OCI-LY1 (cell line): ENCODE results near the gene KEL.

Experiments
- H2AFZ ChIP-seq: fragments of 200-600 bp; sonication (generic), shearing (Covaris generic); 2 replicates; pipeline ENCODE4 v1.6.0; 2014; ENCODE audit warnings: antibody characterized with exemption, mild to moderate bottlenecking, low read length
- H3F3A ChIP-seq: fragments of 200-600 bp; sonication (generic), shearing (Covaris generic); 2 replicates; pipeline ENCODE4 v1.6.0; 2014; ENCODE audit warnings: mild to moderate bottlenecking, antibody characterized with exemption, low read length, moderate library complexity; ENCODE audit not compliant: insufficient read depth
- H3K27ac ChIP-seq: fragments of 200-600 bp; sonication (generic); 2 replicates; pipeline ENCODE4 v1.5.1; 2014; ENCODE audit warnings: low read length, mixed run types, mild to moderate bottlenecking, low read depth; ENCODE audit not compliant: poor library complexity, severe bottlenecking
- H3K27me3 ChIP-seq: fragments of 200-600 bp; sonication (generic); 2 replicates; pipeline ENCODE4 v1.6.0; 2014; ENCODE audit warnings: antibody characterized with exemption, mild to moderate bottlenecking, low read length, moderate library complexity; ENCODE audit not compliant: insufficient read depth
- H3K36me3 ChIP-seq: fragments of 200-600 bp; sonication (generic); 2 replicates; pipeline ENCODE4 v1.6.1; 2014; ENCODE audit warnings: mild to moderate bottlenecking, antibody characterized with exemption, low read length, moderate library complexity, mixed read lengths; ENCODE audit not compliant: insufficient read depth
- H3K4me1 ChIP-seq: fragments of 200-600 bp; sonication (generic); 2 replicates; pipeline ENCODE4 v1.5.1; 2014; ENCODE audit warnings: mild to moderate bottlenecking, low read length, moderate library complexity; ENCODE audit not compliant: insufficient read depth, severe bottlenecking
- H3K4me2 ChIP-seq: fragments of 200-600 bp; sonication (generic), shearing (Covaris generic); 2 replicates; pipeline ENCODE4 v1.6.1; 2014; ENCODE audit warnings: low read length
- H3K4me3 ChIP-seq: fragments of 200-600 bp; sonication (generic); 2 replicates; pipeline ENCODE4 v1.5.1; 2014; ENCODE audit warnings: low read length, low read depth, mild to moderate bottlenecking, mixed read lengths; ENCODE audit not compliant: poor library complexity, severe bottlenecking
- H3K79me2 ChIP-seq: fragments of 200-600 bp; shearing (Covaris generic); 2 replicates; pipeline ENCODE4 v1.6.1; 2016; ENCODE audit warnings: mixed run types, low read length, mixed read lengths; ENCODE audit not compliant: insufficient read depth
- H3K9ac ChIP-seq: fragments of 200-600 bp; sonication (generic), shearing (Covaris generic); 2 replicates; pipeline ENCODE4 v1.6.1; 2014; ENCODE audit warnings: mild to moderate bottlenecking, low read length, mixed read lengths
- H3K9me2 ChIP-seq: fragments of 200-600 bp; sonication (generic), shearing (Covaris generic); 2 replicates; pipeline ENCODE4 v1.6.1; 2014; ENCODE audit warnings: low read depth, mild to moderate bottlenecking, low read length, mixed read lengths
- H3K9me3 ChIP-seq: fragments of 200-600 bp; shearing (Covaris generic); 2 replicates; pipeline ENCODE4 v1.6.1; 2014; ENCODE audit warnings: low read length, mixed read lengths
- H4K20me1 ChIP-seq: fragments of 200-600 bp; sonication (generic), shearing (Covaris generic); 2 replicates; pipeline ENCODE4 v1.6.0; 2016; ENCODE audit warnings: mild to moderate bottlenecking, low read length; ENCODE audit not compliant: insufficient read depth
- EZH2 ChIP-seq: fragments of 200-600 bp; sonication (generic), shearing (Covaris generic); IDR thresholded peaks from 2 replicates; pipeline ENCODE4 v1.8.0; 2017; ENCODE audit warnings: borderline replicate concordance, mixed run types, mild to moderate bottlenecking, antibody characterized with exemption, low read length, moderate library complexity, mixed read lengths
- TF ChIP-seq, protein P1 (sequence below): fragments of 200-600 bp; sonication (generic), shearing (Covaris generic); IDR thresholded peaks from 2 replicates; pipeline ENCODE4 v1.5.1; 2017; ENCODE audit warnings: mild to moderate bottlenecking, antibody characterized with exemption, low read length, moderate library complexity, mixed read lengths

Gene KEL

DNA sequence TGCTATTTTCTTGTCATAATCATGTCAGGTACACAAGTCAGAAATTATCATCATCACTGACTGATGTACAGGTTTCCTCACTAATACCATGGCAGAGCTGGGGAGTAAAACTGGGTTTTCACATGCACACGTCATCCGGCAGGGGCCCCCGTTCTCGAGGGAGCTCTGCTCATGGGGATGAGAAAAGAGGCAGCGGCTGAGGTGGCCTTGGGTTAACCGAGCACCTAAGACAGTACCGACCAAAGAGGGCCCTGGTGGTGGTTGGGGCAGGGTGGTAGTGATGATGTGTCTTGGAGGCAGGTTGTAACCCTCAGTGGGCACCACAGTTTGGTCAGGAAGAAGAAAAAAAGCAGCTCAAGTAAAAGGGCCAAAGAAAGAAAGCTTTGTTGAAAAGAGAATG is 64.5 kb downstream of the KEL start:
- Histone ChIP-seq H3K9ac (no peak overlapping the region), H4K20me1 (no peaks in the 10 kb centered on the region), H3K9me2 (no peaks in the 10 kb centered on the region), H3K9me3 (no peaks in the 10 kb centered on the region), H3K27me3 (no peaks in the 10 kb centered on the region; the same call in 1 of the 2 replicates), H3K36me3 (no peaks in the 10 kb centered on the region), H3K4me2 (no peak overlapping the region), H3K4me3 (no peak overlapping the region), H3F3A (no peaks in the 10 kb centered on the region), H3K4me1 (no peaks in the 10 kb centered on the region), H2AFZ (no peak overlapping the region), H3K27ac (no peak overlapping the region), H3K79me2 (no peaks in the 10 kb centered on the region)
- TF ChIP-seq, protein P1, sequence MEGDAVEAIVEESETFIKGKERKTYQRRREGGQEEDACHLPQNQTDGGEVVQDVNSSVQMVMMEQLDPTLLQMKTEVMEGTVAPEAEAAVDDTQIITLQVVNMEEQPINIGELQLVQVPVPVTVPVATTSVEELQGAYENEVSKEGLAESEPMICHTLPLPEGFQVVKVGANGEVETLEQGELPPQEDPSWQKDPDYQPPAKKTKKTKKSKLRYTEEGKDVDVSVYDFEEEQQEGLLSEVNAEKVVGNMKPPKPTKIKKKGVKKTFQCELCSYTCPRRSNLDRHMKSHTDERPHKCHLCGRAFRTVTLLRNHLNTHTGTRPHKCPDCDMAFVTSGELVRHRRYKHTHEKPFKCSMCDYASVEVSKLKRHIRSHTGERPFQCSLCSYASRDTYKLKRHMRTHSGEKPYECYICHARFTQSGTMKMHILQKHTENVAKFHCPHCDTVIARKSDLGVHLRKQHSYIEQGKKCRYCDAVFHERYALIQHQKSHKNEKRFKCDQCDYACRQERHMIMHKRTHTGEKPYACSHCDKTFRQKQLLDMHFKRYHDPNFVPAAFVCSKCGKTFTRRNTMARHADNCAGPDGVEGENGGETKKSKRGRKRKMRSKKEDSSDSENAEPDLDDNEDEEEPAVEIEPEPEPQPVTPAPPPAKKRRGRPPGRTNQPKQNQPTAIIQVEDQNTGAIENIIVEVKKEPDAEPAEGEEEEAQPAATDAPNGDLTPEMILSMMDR, result no peak
- TF ChIP-seq EZH2, result no peak

DNA sequence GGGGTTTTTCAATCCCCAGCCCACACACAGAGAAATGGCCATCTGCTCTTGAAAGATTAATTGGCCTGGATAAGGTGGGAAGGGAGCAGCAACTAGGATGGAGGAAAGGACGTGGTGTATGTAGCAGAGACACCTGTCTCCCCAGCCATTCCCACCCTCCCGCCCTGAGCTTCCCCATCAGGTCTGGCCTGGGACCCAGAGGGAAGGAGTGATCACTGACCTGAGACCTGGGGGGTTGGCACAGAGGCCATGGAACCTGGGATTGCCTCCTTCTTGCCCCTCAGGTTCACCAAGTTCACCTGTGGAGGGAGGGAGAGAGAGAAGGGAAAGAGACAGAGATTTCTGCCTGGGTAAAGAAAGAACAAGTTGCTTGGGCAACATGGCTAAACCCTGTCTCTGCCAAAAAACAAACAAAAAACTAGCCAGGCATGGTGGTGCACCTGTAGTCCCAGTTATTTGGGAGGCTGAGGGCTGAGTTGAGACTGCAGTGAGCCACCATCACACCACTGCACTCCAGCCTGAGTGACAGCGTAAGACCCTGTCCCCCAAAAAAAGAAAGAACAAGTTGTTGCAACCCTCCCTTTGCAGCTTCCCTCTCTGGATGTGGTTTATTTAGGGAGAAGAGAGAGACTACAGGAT is 65.3 kb downstream of the KEL start:
- Histone ChIP-seq H3K79me2 (no peaks in the 10 kb centered on the region), H3K36me3 (no peaks in the 10 kb centered on the region), H3K9me2 (no peaks in the 10 kb centered on the region), H3K27ac (no peak overlapping the region), H2AFZ (no peak overlapping the region), H3F3A (no peaks in the 10 kb centered on the region), H3K4me2 (no peak overlapping the region), H3K9me3 (no peaks in the 10 kb centered on the region), H4K20me1 (no peaks in the 10 kb centered on the region), H3K4me3 (no peak overlapping the region), H3K9ac (no peak overlapping the region), H3K27me3 (no peaks in the 10 kb centered on the region; the same call in 1 of the 2 replicates), H3K4me1 (no peaks in the 10 kb centered on the region)
- TF ChIP-seq, protein P1, result no peak
- TF ChIP-seq EZH2, result no peak

DNA sequence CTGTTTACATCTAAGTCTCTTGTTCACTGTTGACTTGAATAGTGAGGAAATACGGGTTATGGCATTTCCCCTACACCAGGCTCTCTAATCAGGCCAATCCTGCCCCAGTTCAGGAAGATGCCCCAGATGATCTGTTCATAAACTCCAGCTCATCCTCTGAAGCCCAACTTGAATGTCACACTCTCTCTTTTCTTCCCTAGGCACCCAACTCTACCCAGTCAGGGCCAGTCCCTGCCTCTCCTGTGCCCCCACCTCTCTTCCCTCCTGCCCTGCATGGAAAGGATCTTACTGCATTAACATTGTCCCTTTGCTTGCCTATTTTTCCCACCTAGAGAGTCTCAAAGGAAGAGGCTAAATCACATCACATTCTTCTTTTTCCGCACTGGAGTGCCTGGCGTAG is 66.0 kb downstream of the KEL start:
- no peaks in the 10 kb centered on the region for H3K4me1 ChIP-seq
- no peak overlapping the region for H3K9ac ChIP-seq
- no peaks in the 10 kb centered on the region for H4K20me1 ChIP-seq
- no peak overlapping the region for H3K4me2 ChIP-seq
- H3K36me3 ChIP-seq, result no peaks in the 10 kb centered on the region
- no peaks in the 10 kb centered on the region for H3K9me3 ChIP-seq
- H3K27ac ChIP-seq, result no peak overlapping the region
- H3K9me2 ChIP-seq, result no peaks in the 10 kb centered on the region
- no peak overlapping the region for H3K4me3 ChIP-seq
- no peak for TF ChIP-seq EZH2
- TF ChIP-seq, protein P1, result no peak
- no peaks in the 10 kb centered on the region for H3F3A ChIP-seq
- H3K79me2 ChIP-seq, result no peaks in the 10 kb centered on the region
- H2AFZ ChIP-seq, result no peak overlapping the region
- H3K27me3 ChIP-seq, result no peaks in the 10 kb centered on the region; the same call in 1 of the 2 replicates
